ENCODE data around the gene CCL2. TPM values are rescaled to one million over a fixed set of nuclear protein-coding genes. Genes with fewer than 3 reads are reported as not detected.

CCL2 gene
- total RNA-seq, 1 donor from 2014 or later: not detected

- Mint-ChIP-seq H3K9me3 (ENCODE audit: unreplicated experiment) (peaks cover 1% of the 10 kb centered on the region), H3K4me3 (ENCODE audit: unreplicated experiment) (no peak overlapping the region), H3K27me3 (ENCODE audit: unreplicated experiment) (peaks cover 8% of the 10 kb centered on the region), H3K36me3 (ENCODE audit: unreplicated experiment) (no peaks in the 10 kb centered on the region), H3K4me1 (ENCODE audit: low read depth, unreplicated experiment) (peaks cover 9% of the 10 kb centered on the region), H3K27ac (ENCODE audit: unreplicated experiment) (no peak overlapping the region)
- DNase-seq: no peak
- no peak for TF ChIP-seq CTCF (IDR thresholded peaks at IDR 0.05; ENCODE audit: partially characterized antibody, unreplicated experiment)
These were observed 18.7 kb upstream of the CCL2 start for GRCh38 chr17:34236281-34236892.

DNA sequence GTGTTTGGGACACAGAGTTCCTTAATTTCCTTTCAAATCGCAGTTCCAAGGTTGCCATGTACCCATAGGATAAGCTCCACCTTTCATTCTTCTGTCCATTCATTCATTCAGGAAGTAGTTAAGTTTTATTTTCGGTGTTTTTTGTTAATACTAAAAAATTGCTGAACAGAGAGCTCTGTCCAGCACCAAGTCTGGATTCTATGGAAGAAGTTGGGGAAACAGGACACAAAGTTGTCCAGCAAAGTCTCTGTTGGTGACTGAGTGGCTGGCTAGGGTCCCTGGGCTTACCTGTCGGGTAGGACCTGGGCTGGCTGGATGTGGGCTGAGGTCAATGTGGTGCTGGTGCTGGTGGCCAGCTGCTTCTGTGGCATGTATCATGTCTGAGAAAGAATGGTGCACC lies 17.6 kb upstream of the CCL2 start:
- Mint-ChIP-seq H3K27ac (ENCODE audit: unreplicated experiment) (no peak overlapping the region), H3K9me3 (ENCODE audit: unreplicated experiment) (peaks cover 1% of the 10 kb centered on the region), H3K4me1 (ENCODE audit: low read depth, unreplicated experiment) (peaks cover 9% of the 10 kb centered on the region), H3K36me3 (ENCODE audit: unreplicated experiment) (no peaks in the 10 kb centered on the region), H3K4me3 (ENCODE audit: unreplicated experiment) (no peak overlapping the region), H3K27me3 (ENCODE audit: unreplicated experiment) (peaks cover 7% of the 10 kb centered on the region)
- DNase-seq: no peak
- no peak for TF ChIP-seq CTCF (IDR thresholded peaks at IDR 0.05; ENCODE audit: partially characterized antibody, unreplicated experiment)

DNA sequence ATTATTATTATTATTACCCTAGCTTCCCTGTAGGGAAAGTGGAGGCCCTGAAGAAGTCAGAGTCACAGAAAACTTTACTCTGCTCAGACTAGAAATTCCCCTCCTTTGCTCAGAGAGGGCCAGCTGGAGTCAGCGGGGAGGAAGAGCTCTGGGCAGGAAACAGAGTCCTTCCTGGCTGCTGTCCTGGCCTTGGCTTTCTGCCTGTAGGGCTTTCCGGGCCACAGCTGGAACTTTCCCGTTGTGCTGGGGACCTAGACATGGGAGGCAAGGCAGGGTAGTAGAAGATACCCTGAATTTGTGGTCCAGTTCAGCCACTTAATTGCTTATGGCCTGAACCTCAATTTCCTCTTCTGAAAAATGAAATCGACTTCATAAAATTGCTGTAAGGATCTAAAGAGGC lies 14.0 kb upstream of the CCL2 start:
- Mint-ChIP-seq H3K36me3 (ENCODE audit: unreplicated experiment) (no peaks in the 10 kb centered on the region), H3K4me1 (ENCODE audit: low read depth, unreplicated experiment) (peaks cover 7% of the 10 kb centered on the region), H3K27ac (ENCODE audit: unreplicated experiment) (no peak overlapping the region), H3K4me3 (ENCODE audit: unreplicated experiment) (no peak overlapping the region), H3K27me3 (ENCODE audit: unreplicated experiment) (peaks cover 7% of the 10 kb centered on the region), H3K9me3 (ENCODE audit: unreplicated experiment) (no peaks in the 10 kb centered on the region)
- DNase-seq: no peak
- TF ChIP-seq CTCF (IDR thresholded peaks at IDR 0.05; ENCODE audit: partially characterized antibody, unreplicated experiment): no peak

DNA sequence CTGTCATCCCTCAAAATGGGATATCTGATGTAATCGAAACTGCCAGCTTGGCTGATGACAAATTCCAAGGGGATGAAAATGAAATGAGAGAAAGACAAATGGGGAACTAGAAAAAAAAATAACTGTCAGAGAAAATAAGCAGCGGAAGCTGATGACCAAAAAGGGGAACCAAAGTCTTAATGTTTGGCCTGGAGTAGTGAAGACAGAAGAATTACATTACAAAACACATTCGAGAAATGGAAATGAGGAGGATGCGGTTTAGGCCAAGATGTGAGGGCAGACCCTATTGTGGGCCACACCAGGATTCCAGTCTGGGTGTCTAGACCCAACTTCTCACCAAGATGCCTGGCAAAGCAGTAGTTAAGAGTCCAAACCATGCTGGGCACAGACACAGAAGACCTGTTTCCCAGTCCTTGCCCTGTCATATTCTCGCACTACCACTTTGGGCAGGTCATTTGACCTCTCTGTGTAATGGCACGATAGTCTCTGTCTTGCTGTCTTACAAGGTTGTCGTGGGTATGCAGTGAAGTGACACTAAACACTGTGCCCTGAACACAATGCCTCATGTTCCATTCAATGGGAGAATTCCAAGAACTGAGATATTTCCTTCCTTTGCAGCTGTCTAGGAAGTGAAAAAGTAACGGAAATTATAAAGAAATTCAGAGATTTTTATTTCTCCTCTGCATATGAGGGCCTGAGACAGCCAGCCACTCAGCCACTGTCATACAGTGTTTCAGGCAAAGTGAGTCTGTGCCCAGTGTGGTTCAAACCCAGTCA lies 12.3 kb upstream of the CCL2 start:
- Mint-ChIP-seq H3K27me3 (ENCODE audit: unreplicated experiment) (peaks cover 5% of the 10 kb centered on the region), H3K27ac (ENCODE audit: unreplicated experiment) (no peak overlapping the region), H3K36me3 (ENCODE audit: unreplicated experiment) (no peaks in the 10 kb centered on the region), H3K4me1 (ENCODE audit: low read depth, unreplicated experiment) (peaks cover 7% of the 10 kb centered on the region), H3K9me3 (ENCODE audit: unreplicated experiment) (no peaks in the 10 kb centered on the region), H3K4me3 (ENCODE audit: unreplicated experiment) (no peak overlapping the region)
- TF ChIP-seq CTCF (IDR thresholded peaks at IDR 0.05; ENCODE audit: partially characterized antibody, unreplicated experiment): no peak
- DNase-seq: no peak
